Amygdala (tissue), 56 donors: ENCODE measurements around the gene EEF1A1.
"Not testable (repeated sequence)": the region's sequence is repeated elsewhere in the genome, so short reads cannot be mapped to it uniquely, and the experiment has no call there.

Source experiments
- DNase-seq, 56 donors: peaks; one replicate each; lab custom pipeline; 2025; lab: John Stamatoyannopoulos, UW

The EEF1A1 gene

GRCh38 chr6:73520688-73521350, at the start of gene EEF1A1:
Gene EEF1A1 (minus strand): TSS chr6:73521032. CDS start chr6:73520026, 1,006 bp downstream.
- peak; percentile 83 to 100 (median 99) for DNase-seq

- no peak for DNase-seq
These were observed 48.3 kb upstream of the EEF1A1 start for GRCh38 chr6:73569121-73569520.

- DNase-seq, result no peak
These were observed 46.2 kb upstream of the EEF1A1 start for GRCh38 chr6:73566954-73567591.

GRCh38 chr6:73566486-73566871, 45.6 kb upstream of the EEF1A1 start:
- not testable (repeated sequence) for DNase-seq

- no peak for DNase-seq
These were observed 45.1 kb upstream of the EEF1A1 start for GRCh38 chr6:73565767-73566485.

- no peak for DNase-seq
These were observed 43.9 kb upstream of the EEF1A1 start for GRCh38 chr6:73564578-73565345.

GRCh38 chr6:73562558-73562957, 41.7 kb upstream of the EEF1A1 start:
- DNase-seq, result no peak

GRCh38 chr6:73560853-73561407, 40.1 kb upstream of the EEF1A1 start:
- no peak for DNase-seq

GRCh38 chr6:73560182-73560732, 39.4 kb upstream of the EEF1A1 start:
- DNase-seq, result no peak

- DNase-seq, result not testable (repeated sequence)
These were observed 38.6 kb upstream of the EEF1A1 start for GRCh38 chr6:73559399-73559794.

- no peak for DNase-seq
These were observed 38.0 kb upstream of the EEF1A1 start for GRCh38 chr6:73558624-73559398.

GRCh38 chr6:73556836-73557235, 36.0 kb upstream of the EEF1A1 start:
- peak in 3 of 56 donors; percentile 5 to 6 (median 5) for DNase-seq

GRCh38 chr6:73555380-73555949, 34.6 kb upstream of the EEF1A1 start:
- not testable (repeated sequence) for DNase-seq

- DNase-seq, result not testable (repeated sequence)
These were observed 30.3 kb upstream of the EEF1A1 start for GRCh38 chr6:73551115-73551514.

GRCh38 chr6:73548458-73549446, 27.9 kb upstream of the EEF1A1 start:
- DNase-seq, result no peak

GRCh38 chr6:73547036-73547435, 26.2 kb upstream of the EEF1A1 start:
- DNase-seq, result no peak

GRCh38 chr6:73542891-73543290, 22.1 kb upstream of the EEF1A1 start:
- no peak for DNase-seq

GRCh38 chr6:73542481-73542880, 21.6 kb upstream of the EEF1A1 start:
- DNase-seq, result not testable (repeated sequence)
